GM23248 (cell line): ENCODE data around the gene NPAS2.

Source experiments
- EZH2 ChIP-seq: fragments of 200-600 bp; sonication (generic); IDR thresholded peaks from 2 replicates; pipeline ENCODE4 v1.6.1; 2018; ENCODE audit warnings: antibody characterized with exemption, mild to moderate bottlenecking; ENCODE audit not compliant: insufficient read depth, poor library complexity, severe bottlenecking
- EZH2phosphoT487 ChIP-seq: fragments of 200-600 bp; sonication (generic); IDR thresholded peaks from 2 replicates; pipeline ENCODE4 v1.6.1; 2018; ENCODE audit warnings: antibody characterized with exemption, moderate library complexity, mild to moderate bottlenecking, low read depth; ENCODE audit not compliant: insufficient read depth

- TF ChIP-seq EZH2: no peak
- no peak for TF ChIP-seq EZH2phosphoT487
These were observed 163.3 kb downstream of the NPAS2 start for GRCh38 chr2:100983201-100983600.
